HG02678 (cell line): ENCODE measurements around the gene FRS2.

Experiments
- ATAC-seq: cut with Tn5 transposase; IDR thresholded peaks from one replicate; pipeline ENCODE4 v1.9.1; 2021; ENCODE audit warnings: mild to moderate bottlenecking, moderate library complexity; ENCODE audit not compliant: unreplicated experiment

FRS2 gene

DNA sequence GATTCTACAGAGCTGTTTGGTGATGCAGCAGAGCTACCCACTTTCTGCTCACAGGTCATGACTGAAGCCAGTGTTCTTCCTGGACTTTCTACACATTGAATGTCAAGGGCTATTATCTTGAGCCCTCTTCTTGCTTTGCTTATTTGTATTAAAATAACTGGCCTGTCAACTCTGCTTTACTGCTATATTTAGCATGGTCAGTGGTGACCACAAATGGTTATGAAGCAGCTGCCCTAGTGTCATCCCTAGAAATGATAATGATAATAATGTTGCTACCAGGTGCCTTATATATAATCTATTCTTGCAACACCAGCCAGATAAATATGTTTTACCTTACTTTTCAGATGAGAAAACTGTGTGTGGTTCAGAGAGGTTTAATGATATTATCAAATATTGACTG lies 143.2 kb downstream of the FRS2 start:
- no peak for ATAC-seq

DNA sequence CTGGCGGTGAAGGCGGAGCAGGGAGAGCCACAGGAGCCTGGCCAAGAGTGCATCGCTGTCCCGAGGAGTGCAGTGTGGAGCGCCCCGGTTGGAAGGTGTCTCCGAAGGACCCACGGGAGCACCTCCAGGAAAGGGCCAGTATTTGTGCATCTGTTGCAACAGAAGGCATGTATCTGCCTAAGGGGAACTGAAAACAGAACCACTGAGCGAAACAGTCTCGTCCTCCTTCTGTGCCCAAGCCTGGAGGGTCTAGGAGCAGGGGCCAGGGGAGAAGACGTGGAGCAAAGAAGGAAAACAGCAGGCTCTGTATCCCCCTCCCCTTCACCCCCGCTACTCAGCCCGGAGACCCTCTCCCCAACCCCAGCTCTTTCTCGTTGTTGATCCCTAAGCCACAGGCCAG lies 145.8 kb downstream of the FRS2 start:
- no peak for ATAC-seq

DNA sequence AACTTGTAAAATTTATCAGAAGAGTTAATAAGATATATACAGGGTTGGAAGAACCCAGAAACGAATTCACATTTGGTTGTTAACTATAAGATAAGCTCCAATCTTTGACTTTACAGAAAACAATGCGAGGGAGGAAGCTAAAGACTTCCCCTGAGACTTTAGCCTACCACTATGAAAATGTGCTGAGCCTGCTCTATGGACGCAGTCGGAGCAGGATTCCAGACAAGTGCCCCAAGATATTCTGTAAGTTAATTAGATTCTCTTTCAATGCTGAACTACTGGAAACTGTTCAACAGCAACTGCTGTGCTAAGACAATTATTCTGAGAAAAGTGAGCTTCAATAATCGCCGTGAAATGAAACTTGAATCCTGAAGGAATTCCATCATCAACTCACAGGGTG lies 148.9 kb downstream of the FRS2 start:
- ATAC-seq = no peak

DNA sequence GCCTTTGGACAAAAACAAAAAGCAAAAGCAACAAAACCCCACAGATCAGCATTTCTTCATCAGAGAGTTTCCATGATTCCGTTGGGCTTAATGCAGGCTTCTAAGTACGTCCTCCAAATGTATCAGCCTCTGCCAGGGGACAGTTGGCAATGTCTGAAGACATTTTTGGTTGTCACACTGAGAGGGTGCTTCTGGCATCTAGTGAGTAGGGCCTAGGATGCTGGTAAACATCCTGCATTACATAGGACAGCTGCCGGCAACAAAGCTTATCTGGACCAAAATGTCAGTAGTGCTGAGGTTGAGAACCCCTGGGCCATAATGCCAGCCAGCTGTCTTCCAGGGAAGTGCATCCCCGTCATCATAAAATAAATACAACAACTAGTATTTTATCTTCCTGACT lies 149.9 kb downstream of the FRS2 start:
- no peak for ATAC-seq

DNA sequence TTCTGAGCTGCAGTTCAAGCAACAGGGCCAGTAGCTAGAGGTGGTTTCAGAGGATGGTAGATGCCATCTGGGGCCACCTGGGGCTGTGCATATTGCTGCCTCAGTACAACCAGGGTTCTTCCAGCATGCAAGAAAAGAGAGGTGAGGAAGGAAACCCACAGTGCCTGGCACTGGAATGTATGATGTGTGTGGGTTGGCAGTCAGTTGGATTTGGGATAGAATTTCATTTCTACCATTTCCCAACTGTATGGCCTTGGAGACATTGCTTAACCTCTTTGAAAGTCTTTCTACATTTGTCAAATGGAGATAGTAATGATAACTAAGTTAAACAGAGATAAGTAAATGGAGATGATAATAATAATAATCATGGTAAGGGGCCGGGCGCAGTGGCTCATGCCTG lies 150.7 kb downstream of the FRS2 start:
- ATAC-seq = no peak

DNA sequence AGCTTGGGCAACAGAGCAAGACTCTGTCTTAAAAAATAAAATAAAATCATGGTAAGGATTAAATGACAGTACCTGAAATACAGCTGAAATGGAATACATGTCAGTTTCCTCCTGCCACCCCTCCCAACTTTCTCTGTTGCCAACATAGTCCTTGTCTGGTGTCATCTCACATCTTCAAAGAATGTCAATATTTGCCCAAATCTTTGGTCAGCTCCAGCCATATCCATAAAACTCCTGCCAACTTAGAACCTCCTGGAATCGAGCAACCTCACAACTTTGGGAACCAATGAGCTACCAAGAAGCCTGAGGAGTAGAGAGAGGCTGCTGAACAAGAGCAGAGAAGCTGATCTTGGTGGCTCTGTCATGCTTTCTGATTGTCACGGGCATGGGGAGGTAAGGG lies 151.4 kb downstream of the FRS2 start:
- no peak for ATAC-seq

DNA sequence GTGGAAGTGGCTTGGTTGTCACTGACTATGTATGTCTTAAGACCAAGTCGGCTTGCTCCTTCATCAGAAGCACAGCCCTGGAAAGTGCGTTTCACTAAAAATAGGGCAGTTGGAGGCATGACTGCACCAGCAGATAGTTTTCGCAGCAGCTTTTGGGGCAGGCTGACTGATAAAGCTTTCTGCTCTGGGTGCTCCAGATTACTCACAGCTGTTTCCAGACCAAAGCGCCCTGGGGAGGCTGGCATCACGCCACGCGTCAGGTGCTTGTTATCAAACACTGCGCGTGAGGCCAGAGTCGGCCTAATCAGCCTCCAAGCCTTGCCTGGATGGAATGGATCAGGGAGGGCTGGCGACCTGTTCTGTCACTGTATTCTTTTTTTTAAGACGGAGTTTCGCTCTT lies 153.8 kb downstream of the FRS2 start:
- ATAC-seq = no peak

DNA sequence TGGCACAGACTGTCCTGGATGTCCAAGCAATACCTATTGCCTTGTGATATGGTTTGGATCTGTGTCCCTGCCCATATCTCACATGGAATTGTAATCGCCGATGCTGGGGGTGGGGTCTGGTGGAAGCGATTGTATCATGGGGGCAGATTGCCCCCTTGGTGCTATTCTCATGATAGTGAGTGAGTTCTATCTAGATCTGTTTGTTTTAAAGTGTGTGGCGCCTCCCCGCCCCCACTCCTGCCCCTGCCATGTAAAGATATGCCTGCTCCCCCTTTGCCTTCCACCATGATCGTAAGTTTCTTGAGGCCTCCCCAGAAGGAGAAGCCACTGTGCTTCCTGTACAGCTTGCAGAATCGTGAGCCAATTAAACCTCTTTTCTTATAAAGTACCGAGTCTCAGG lies 157.3 kb downstream of the FRS2 start:
- no peak for ATAC-seq
